HG02852 (cell line): Measurements from ENCODE around the gene VDAC2.
"Not testable (repeated sequence)": the region's sequence is repeated elsewhere in the genome, so short reads cannot be mapped to it uniquely, and the experiment has no call there.

Experiments
- ATAC-seq: cut with Tn5 transposase; IDR thresholded peaks from one replicate; pipeline ENCODE4 v1.9.1; 2021; ENCODE audit warnings: mild to moderate bottlenecking, moderate library complexity; ENCODE audit not compliant: unreplicated experiment

Gene VDAC2

GRCh38 chr10:75197906-75198305, 12.7 kb upstream of the VDAC2 start:
- ATAC-seq = no peak

GRCh38 chr10:75199949-75200348, 10.6 kb upstream of the VDAC2 start:
- not testable (repeated sequence) for ATAC-seq

GRCh38 chr10:75201793-75202307, 8.7 kb upstream of the VDAC2 start:
- ATAC-seq = no peak

GRCh38 chr10:75202321-75203045, 8.1 kb upstream of the VDAC2 start:
- no peak for ATAC-seq

GRCh38 chr10:75203046-75203620, 7.5 kb upstream of the VDAC2 start:
- not testable (repeated sequence) for ATAC-seq

GRCh38 chr10:75203724-75204123, 6.9 kb upstream of the VDAC2 start:
- ATAC-seq = no peak

GRCh38 chr10:75205908-75206307, 4.7 kb upstream of the VDAC2 start:
- no peak for ATAC-seq

- not testable (repeated sequence) for ATAC-seq
These were observed 4.0 kb upstream of the VDAC2 start for GRCh38 chr10:75206638-75207037.

GRCh38 chr10:75207079-75207856, 3.3 kb upstream of the VDAC2 start:
- ATAC-seq = no peak

GRCh38 chr10:75207857-75208144, 2.8 kb upstream of the VDAC2 start:
- no peak for ATAC-seq

- ATAC-seq = no peak
These were observed 2.4 kb upstream of the VDAC2 start for GRCh38 chr10:75208181-75208580.

- ATAC-seq = no peak
These were observed 1.3 kb upstream of the VDAC2 start for GRCh38 chr10:75209086-75209920.

- peak; percentile 64 for ATAC-seq
These were observed 695 bp upstream of the VDAC2 start for GRCh38 chr10:75209921-75210281.

GRCh38 chr10:75211007-75211691, 553 bp downstream of the VDAC2 start:
- ATAC-seq = no peak

- no peak for ATAC-seq
These were observed 1.7 kb downstream of the VDAC2 start for GRCh38 chr10:75212343-75212742.

GRCh38 chr10:75220274-75220673, 9.7 kb downstream of the VDAC2 start:
- ATAC-seq = no peak

GRCh38 chr10:75221492-75221891, 10.9 kb downstream of the VDAC2 start:
- ATAC-seq = not testable (repeated sequence)

- no peak for ATAC-seq
These were observed 12.9 kb downstream of the VDAC2 start for GRCh38 chr10:75223507-75223906.

- no peak for ATAC-seq
These were observed 15.5 kb downstream of the VDAC2 start for GRCh38 chr10:75226095-75226494.

- no peak for ATAC-seq
These were observed 16.1 kb downstream of the VDAC2 start for GRCh38 chr10:75226656-75227055.

GRCh38 chr10:75228278-75228677, 17.7 kb downstream of the VDAC2 start:
- ATAC-seq = no peak
